Upper lobe of left lung (tissue), 4 donors: ENCODE results near the gene TMEM178B.

Experiments
- CTCF ChIP-seq, 6 experiments: fragments of 450-650 bp in 4 of 6; fragments of 200-600 bp in 2 of 6; sonication (generic) in 2 of 6; IDR thresholded peaks; one replicate each; pipeline ENCODE4 v1.5.1; 2016 to 2019; ENCODE audit warnings: antibody characterized with exemption in 6 of 6
- POLR2A ChIP-seq, 4 donors: fragments of 450-650 bp; IDR thresholded peaks; one replicate each; pipeline ENCODE4 v1.5.1; 2016 to 2017; ENCODE audit warnings: antibody characterized with exemption in 4 of 4, mild to moderate bottlenecking in 2 of 4
- POLR2AphosphoS5 ChIP-seq, 2 donors: sonication (generic); formaldehyde crosslinking; IDR thresholded peaks; one replicate each; pipeline ENCODE4 v1.5.1; 2017; ENCODE audit warnings: antibody characterized with exemption in 2 of 2

GRCh38 chr7:141235656-141236055, 161.8 kb downstream of the TMEM178B start:
- TF ChIP-seq POLR2A (IDR thresholded peaks at IDR 0.05) (no peak), CTCF (IDR thresholded peaks at IDR 0.05) (no peak), POLR2AphosphoS5 (IDR thresholded peaks at IDR 0.05) (no peak)
